ENCODE measurements around the gene DCC. TPM values are rescaled to one million over a fixed set of nuclear protein-coding genes. Genes with fewer than 3 reads are reported as not detected.

The DCC gene
- total RNA-seq, 1 experiment from 2014 or later = not detected

DNA sequence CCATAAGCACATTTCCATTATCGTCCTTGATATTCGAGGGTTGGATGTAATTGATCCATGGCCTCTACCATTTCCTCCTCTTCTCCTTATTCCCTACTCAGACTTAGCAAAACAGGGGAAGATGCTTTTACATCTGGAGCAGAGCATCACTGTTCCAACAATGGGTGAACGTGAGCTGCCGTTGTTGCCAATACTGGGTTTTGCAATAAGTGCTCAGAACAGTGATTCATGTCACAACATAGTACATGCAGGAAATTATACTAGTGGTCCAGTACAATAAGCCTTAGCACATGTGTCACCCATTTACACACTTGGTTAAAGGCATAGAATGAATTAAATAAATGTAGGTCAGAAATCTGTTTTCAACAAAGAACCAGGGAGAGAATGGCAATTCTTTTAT, 112.4 kb downstream of the DCC start:
- no peak for DNase-seq (ENCODE audit: low read depth in 1 of 2, low spot score in 2 of 2)
- no peaks in the 10 kb centered on the region for H3K4me1 ChIP-seq (replicated peaks)
- H3K27ac ChIP-seq = no peak overlapping the region
- no peak overlapping the region for H3K4me3 ChIP-seq
- H3K9me3 ChIP-seq (replicated peaks) = no peaks in the 10 kb centered on the region
- H3K27me3 ChIP-seq (replicated peaks) = no peaks in the 10 kb centered on the region
- H3K36me3 ChIP-seq = no peaks in the 10 kb centered on the region

DNA sequence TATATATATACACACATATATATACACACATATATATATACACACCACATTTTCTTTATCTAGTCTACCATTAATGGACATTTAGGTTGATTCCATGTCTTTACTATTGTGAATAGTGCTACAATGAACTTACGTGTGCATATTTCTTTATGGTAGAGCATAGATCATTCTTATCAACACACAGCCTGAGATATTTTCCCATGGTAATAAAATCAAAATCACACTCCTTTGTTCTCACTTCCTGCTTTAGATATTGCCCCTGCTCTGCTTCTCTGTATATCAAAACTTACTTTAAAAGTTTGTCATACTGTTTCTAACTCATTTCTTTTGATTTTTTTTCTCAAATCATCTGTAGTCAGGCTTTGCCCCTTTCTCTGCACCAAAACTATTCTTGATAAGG, 119.9 kb downstream of the DCC start:
- Histone ChIP-seq H3K4me1 (replicated peaks) (no peaks in the 10 kb centered on the region), H3K9me3 (replicated peaks) (no peaks in the 10 kb centered on the region; the same call in 1 of the 2 replicates), H3K36me3 (no peaks in the 10 kb centered on the region), H3K27me3 (replicated peaks) (no peaks in the 10 kb centered on the region), H3K4me3 (no peak overlapping the region), H3K27ac (no peak overlapping the region)
- DNase-seq (ENCODE audit: low read depth in 1 of 2, low spot score in 2 of 2) = no peak

DNA sequence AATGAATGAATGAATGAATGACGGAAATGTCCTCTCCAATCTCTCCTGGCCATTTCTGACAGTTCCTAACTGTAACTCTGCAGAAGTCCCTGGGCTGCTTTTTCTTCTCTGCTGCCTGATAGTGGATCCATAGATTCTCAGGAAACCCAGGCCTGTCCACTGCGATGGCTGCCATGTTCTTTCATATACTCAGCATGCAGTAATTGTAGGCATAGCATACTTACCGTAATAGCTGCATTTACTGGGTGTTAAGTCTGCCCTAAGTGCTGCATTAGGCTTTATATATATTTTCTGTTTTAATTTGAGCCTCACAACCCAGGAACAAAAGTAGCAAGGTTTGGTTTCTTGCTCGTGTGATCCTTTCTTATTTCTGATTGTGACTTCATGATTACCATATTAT, 122.9 kb downstream of the DCC start:
- Histone ChIP-seq H3K27me3 (replicated peaks) (no peaks in the 10 kb centered on the region), H3K36me3 (no peaks in the 10 kb centered on the region), H3K4me3 (no peak overlapping the region), H3K9me3 (replicated peaks) (no peaks in the 10 kb centered on the region; the same call in 1 of the 2 replicates), H3K4me1 (replicated peaks) (no peaks in the 10 kb centered on the region), H3K27ac (no peak overlapping the region)
- DNase-seq (ENCODE audit: low read depth in 1 of 2, low spot score in 2 of 2) = no peak

DNA sequence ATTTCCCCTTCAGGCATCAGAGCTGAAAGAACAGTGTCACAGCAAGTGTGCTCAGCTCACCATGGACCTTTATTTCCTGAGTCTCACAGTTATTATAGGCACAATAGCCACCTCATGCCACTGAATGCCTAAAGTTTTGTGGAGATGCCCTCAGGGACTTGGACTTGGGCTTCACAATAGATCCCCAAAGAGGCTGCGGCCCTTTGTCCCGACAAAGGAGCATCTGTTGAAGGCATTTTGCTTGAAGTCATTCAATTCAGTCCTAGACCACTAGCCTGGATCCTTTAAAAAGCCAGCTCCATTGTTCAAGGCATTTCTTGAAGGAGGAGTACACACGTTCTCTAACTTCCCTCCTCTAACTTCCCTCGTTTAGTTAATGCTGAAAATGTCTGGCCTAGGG, 125.4 kb downstream of the DCC start:
- no peaks in the 10 kb centered on the region for H3K27me3 ChIP-seq (replicated peaks)
- no peaks in the 10 kb centered on the region for H3K36me3 ChIP-seq
- H3K27ac ChIP-seq = no peak overlapping the region
- no peaks in the 10 kb centered on the region; the same call in 1 of the 2 replicates for H3K9me3 ChIP-seq (replicated peaks)
- H3K4me3 ChIP-seq = no peak overlapping the region
- DNase-seq (ENCODE audit: low read depth in 1 of 2, low spot score in 2 of 2) = no peak
- H3K4me1 ChIP-seq (replicated peaks) = no peaks in the 10 kb centered on the region

DNA sequence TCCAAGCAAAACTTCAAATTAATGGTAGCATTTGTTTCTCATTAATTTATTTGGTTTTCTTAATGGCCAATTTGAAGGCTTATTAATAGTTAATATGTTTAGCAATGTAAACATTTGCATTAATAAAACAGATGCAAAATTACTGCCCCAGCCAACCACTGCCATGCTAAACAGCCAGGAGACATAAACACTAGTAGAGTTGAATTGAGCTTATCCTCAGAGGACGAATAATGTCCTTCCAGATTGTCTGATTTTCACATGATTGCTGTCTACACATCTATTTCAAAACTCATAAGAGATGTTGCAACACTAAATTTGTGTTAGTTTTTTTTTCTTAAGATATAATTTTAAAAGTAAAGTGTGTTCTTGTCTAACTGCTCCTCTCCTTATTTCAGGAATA, 128.5 kb downstream of the DCC start:
- Histone ChIP-seq H3K27me3 (replicated peaks) (no peaks in the 10 kb centered on the region), H3K4me3 (no peak overlapping the region), H3K27ac (no peak overlapping the region), H3K4me1 (replicated peaks) (no peaks in the 10 kb centered on the region), H3K36me3 (no peaks in the 10 kb centered on the region), H3K9me3 (replicated peaks) (no peaks in the 10 kb centered on the region; the same call in 1 of the 2 replicates)
- no peak for DNase-seq (ENCODE audit: low read depth in 1 of 2, low spot score in 2 of 2)

DNA sequence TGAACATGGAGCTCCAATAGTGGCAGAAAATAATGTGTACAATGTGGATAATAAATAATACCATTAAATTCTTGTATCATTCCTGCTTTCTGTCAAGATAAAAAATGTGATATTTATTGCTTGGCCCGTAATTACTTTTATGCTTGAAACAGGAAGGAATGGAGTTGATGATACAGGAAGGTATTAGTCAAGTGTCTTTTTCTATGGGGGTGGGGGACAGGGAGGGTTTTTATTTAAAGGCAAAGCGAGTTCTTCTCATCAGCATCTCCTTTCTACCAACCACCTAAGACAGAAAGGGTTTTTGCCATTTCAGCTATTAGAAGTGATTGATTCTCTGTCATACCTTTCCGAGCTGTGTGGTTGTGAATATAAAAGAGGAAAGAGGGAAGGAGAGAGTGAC, 135.3 kb downstream of the DCC start:
- Histone ChIP-seq H3K27me3 (replicated peaks) (no peaks in the 10 kb centered on the region), H3K4me3 (no peak overlapping the region), H3K4me1 (replicated peaks) (no peaks in the 10 kb centered on the region), H3K36me3 (no peaks in the 10 kb centered on the region), H3K9me3 (replicated peaks) (0 out of 2 replicates have a peak, but pooled peaks cover 4% of the 10 kb centered on the region), H3K27ac (no peak overlapping the region)
- no peak for DNase-seq (ENCODE audit: low read depth in 1 of 2, low spot score in 2 of 2)

- Histone ChIP-seq H3K27me3 (replicated peaks) (no peaks in the 10 kb centered on the region), H3K4me3 (no peak overlapping the region)
Measured at GRCh38 chr18:52481116-52481515, 141.1 kb downstream of the DCC start.

DNA sequence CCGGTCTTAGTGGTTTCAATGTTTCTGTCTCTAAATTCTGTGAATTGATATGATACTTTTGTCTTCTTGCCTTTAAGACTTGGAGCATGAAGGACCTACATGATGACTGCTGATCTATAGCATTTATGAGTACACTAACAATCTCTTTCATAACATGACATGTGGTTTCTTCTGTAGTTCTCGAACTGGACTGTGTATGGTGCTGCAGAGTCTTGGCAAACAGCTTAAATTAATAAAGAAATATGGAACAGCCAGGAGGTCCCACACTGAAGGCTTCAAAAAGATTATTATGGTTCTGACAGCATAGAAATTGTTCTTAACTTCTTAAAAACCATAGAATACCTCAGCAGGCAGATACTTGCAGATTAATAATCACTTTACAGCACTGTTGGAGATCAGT, 145.0 kb downstream of the DCC start:
- H3K9me3 ChIP-seq (replicated peaks) = 0 out of 2 replicates have a peak, but pooled peaks cover 4% of the 10 kb centered on the region
- no peak overlapping the region for H3K27ac ChIP-seq
- no peaks in the 10 kb centered on the region for H3K4me1 ChIP-seq (replicated peaks)
- H3K36me3 ChIP-seq = no peaks in the 10 kb centered on the region
- H3K4me3 ChIP-seq = no peak overlapping the region
- H3K27me3 ChIP-seq (replicated peaks) = no peaks in the 10 kb centered on the region
- DNase-seq (ENCODE audit: low read depth in 1 of 2, low spot score in 2 of 2) = no peak

More at GRCh38 chr18:52481116-52481515, 141.1 kb downstream of the DCC start:
- H3K36me3 ChIP-seq = no peaks in the 10 kb centered on the region
- DNase-seq (ENCODE audit: low read depth in 1 of 2, low spot score in 2 of 2) = no peak
- 0 out of 2 replicates have a peak, but pooled peaks cover 6% of the 10 kb centered on the region for H3K9me3 ChIP-seq (replicated peaks)
- no peaks in the 10 kb centered on the region for H3K4me1 ChIP-seq (replicated peaks)
- no peak overlapping the region for H3K27ac ChIP-seq

DNA sequence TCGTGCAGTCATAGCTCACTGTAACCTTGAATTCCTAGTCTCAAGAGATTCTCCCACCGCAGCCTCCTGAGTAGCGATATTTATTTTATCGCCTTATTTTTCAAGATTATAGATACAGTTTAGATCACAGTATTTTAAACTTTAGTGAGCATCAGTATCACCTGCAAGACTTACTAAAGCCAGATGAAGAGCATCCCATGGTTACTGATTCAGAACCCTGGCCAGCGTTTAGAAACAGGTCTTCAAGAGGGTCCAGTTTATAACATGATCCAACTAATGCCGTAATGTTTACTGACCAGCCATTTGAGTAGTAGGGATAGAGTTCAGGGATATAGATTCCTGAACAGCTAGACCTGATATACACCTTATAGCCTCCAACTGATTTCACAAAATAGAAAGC, 146.1 kb downstream of the DCC start:
- Histone ChIP-seq H3K27ac (no peak overlapping the region), H3K9me3 (replicated peaks) (0 out of 2 replicates have a peak, but pooled peaks cover 4% of the 10 kb centered on the region), H3K27me3 (replicated peaks) (no peaks in the 10 kb centered on the region), H3K4me1 (replicated peaks) (no peaks in the 10 kb centered on the region), H3K36me3 (no peaks in the 10 kb centered on the region), H3K4me3 (no peak overlapping the region)
- no peak for DNase-seq (ENCODE audit: low read depth in 1 of 2, low spot score in 2 of 2)

- Histone ChIP-seq H3K4me1 (replicated peaks) (no peaks in the 10 kb centered on the region), H3K27ac (no peak overlapping the region), H3K4me3 (no peak overlapping the region), H3K9me3 (replicated peaks) (peaks cover 4% of the 10 kb centered on the region; the same call in 1 of the 2 replicates), H3K27me3 (replicated peaks) (no peaks in the 10 kb centered on the region), H3K36me3 (no peaks in the 10 kb centered on the region)
- DNase-seq (ENCODE audit: low read depth in 1 of 2, low spot score in 2 of 2) = no peak
Measured at GRCh38 chr18:52489396-52490306, 149.7 kb downstream of the DCC start.

DNA sequence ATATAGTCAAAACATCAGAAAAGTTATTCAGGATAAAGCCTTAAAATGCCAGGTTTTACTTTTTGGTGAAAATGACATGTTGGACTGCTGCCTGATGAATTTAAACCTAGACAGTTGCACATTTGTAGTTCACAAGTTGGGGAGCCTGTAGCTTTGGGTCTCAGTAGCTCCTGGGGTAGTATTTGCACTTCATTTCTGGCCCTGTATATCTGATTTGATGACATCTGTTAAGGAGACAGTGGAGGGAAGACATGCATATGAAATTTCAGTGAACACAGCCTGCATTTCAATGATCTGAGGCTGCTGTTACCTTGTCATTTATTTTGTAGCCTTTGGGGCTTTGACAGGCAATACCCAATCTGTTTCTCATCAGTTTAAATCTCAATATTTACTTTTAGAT, 156.4 kb downstream of the DCC start:
- H3K27me3 ChIP-seq (replicated peaks) = no peaks in the 10 kb centered on the region
- H3K9me3 ChIP-seq (replicated peaks) = no peaks in the 10 kb centered on the region; the same call in none of the 2 replicates
- no peak overlapping the region for H3K27ac ChIP-seq
- DNase-seq (ENCODE audit: low read depth in 1 of 2, low spot score in 2 of 2) = no peak
- H3K36me3 ChIP-seq = no peaks in the 10 kb centered on the region
- H3K4me3 ChIP-seq = no peak overlapping the region
- no peaks in the 10 kb centered on the region for H3K4me1 ChIP-seq (replicated peaks)

- Histone ChIP-seq H3K36me3 (no peaks in the 10 kb centered on the region), H3K4me3 (no peak overlapping the region), H3K27ac (no peak overlapping the region), H3K4me1 (replicated peaks) (no peaks in the 10 kb centered on the region), H3K27me3 (replicated peaks) (no peaks in the 10 kb centered on the region), H3K9me3 (replicated peaks) (no peaks in the 10 kb centered on the region; the same call in none of the 2 replicates)
- no peak for DNase-seq (ENCODE audit: low read depth in 1 of 2, low spot score in 2 of 2)
Measured at GRCh38 chr18:52499016-52499415, 159.0 kb downstream of the DCC start.

DNA sequence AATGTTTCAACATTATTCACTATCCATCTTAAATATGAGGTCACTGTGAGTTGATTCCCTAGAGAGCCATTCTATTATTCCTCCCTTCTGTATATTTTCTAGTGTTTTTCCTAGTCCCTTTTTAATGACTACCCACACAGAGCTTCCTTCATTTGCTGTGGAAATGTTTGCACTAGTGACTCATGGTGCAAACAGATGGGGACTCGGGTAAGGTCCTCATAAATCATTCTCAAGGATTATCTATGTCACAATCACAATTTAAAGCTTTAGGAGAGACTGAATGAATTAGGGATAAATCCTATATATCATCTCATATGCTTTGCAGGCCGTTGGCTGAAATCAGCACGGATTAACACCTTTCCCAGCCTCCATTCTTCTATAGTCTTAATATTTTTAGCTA, 159.6 kb downstream of the DCC start:
- DNase-seq (ENCODE audit: low read depth in 1 of 2, low spot score in 2 of 2) = no peak
- no peak overlapping the region for H3K4me3 ChIP-seq
- no peaks in the 10 kb centered on the region for H3K27me3 ChIP-seq (replicated peaks)
- H3K27ac ChIP-seq = no peak overlapping the region
- no peaks in the 10 kb centered on the region for H3K4me1 ChIP-seq (replicated peaks)
- H3K9me3 ChIP-seq (replicated peaks) = no peaks in the 10 kb centered on the region; the same call in 1 of the 2 replicates
- no peaks in the 10 kb centered on the region for H3K36me3 ChIP-seq

GRCh38 chr18:52504589-52504988, 164.6 kb downstream of the DCC start:
- H3K36me3 ChIP-seq = no peaks in the 10 kb centered on the region
- H3K4me1 ChIP-seq (replicated peaks) = no peaks in the 10 kb centered on the region
- H3K9me3 ChIP-seq (replicated peaks) = no peaks in the 10 kb centered on the region
- no peak overlapping the region for H3K27ac ChIP-seq
- H3K27me3 ChIP-seq (replicated peaks) = no peaks in the 10 kb centered on the region
- DNase-seq (ENCODE audit: low read depth in 1 of 2, low spot score in 2 of 2) = no peak
- H3K4me3 ChIP-seq = no peak overlapping the region
